Pancreas (tissue), 10 donors: ENCODE data around the gene TMEM95. TPM values are rescaled to one million over a fixed set of nuclear protein-coding genes. Genes with fewer than 3 reads are reported as not detected.

Source experiments
- ATAC-seq, 4 donors: fragments of 200-7000 bp; cut with Tn5 transposase; one replicate each; pipeline versions ENCODE4 v1.8.0 to v1.9.1; 2020; ENCODE audit warnings: mild to moderate bottlenecking in 4 of 4, moderate library complexity in 4 of 4
- DNase-seq, 6 donors: peaks; one replicate each; pipeline ENCODE4 v3.0.0-alpha.2; 2020
- FAIRE-seq: peaks from 2 replicates; lab custom pipeline; 2012; peaks lifted over from hg19 to GRCh38; lab: Jason Lieb, UNC
- H3K27ac ChIP-seq, 4 donors: fragments of 200-600 bp; sonication (generic); 1 replicate in 3 of 4; 2 replicates in 1 of 4; pipeline versions ENCODE4 v1.5.0 to v1.8.0; 2020
- H3K27me3 ChIP-seq, 4 donors: fragments of 200-600 bp; one replicate each; pipeline ENCODE4 v1.8.0; 2021
- H3K36me3 ChIP-seq, 3 donors: fragments of 200-600 bp; sonication (generic) in 1 of 3; one replicate each; pipeline versions ENCODE4 v1.5.0 to v1.8.0; 2020 to 2021
- H3K4me1 ChIP-seq, 3 donors: fragments of 200-600 bp; one replicate each; pipeline ENCODE4 v1.8.0; 2021
- H3K4me3 ChIP-seq, 4 donors: fragments of 200-600 bp; sonication (generic) in 2 of 4; one replicate each; pipeline versions ENCODE4 v1.5.0 to v1.8.0; 2020 to 2021
- H3K9me3 ChIP-seq, 4 donors: fragments of 200-600 bp; one replicate each; pipeline ENCODE4 v1.8.0; 2021
- WGBS, 2 donors: extraction: QIAGEN DNeasy Blood & Tissue Kit; methylation state at CpG; one replicate each; pipeline ENCODE4 v1.1.7; 2013; 5-methylcytosine and 5-hydroxymethylcytosine counted together
- intact Hi-C, 3 donors: fragments of 100-400 bp; cut with DNase I; formaldehyde crosslinking; loops; one replicate each; pipeline versions ENCODE4 v1.11.1 to v1.14.2; 2022
- polyA plus RNA-seq, 2 donors: library from polyadenylated mRNA; stranded (reverse); fragments of 200-250 nt; gene quantifications; one replicate each; pipeline ENCODE4 v1.2.3, GENCODE V29; 2013
- total RNA-seq, 6 donors: library from RNA; stranded (reverse); fragmentation: NEBNext Ultra II Directional in 4 of 6; extraction: Animal tissue kit (Norgen Biotek cat#: 25700) in 4 of 6; gene quantifications; one replicate each; pipeline versions ENCODE4 v1.2.1 to v1.2.4, GENCODE V29; 2021 to 2023
- TF ChIP-seq, protein P1 (sequence below), 4 donors: fragments of 200-600 bp; sonication (generic) in 3 of 4; IDR thresholded peaks; one replicate each; pipeline versions ENCODE4 v1.5.0 to v1.8.0; 2021; ENCODE audit warnings: antibody characterized with exemption in 4 of 4
- donor health status: healthy with polysubstance abuse.
- donor health status: DM: no; HTN: no; CAD: no; lungs with moderate emphysema.
- donor health status: DM: no; HTN: no; CAD: no.
- donor health status: control.
- donor health status: control.
- donor health status: Bipolar disorder and iron deficiency.
- donor health status: DM: yes; HTN: yes; CAD: no.
- donor health status: DM: no; HTN: no; CAD: no.
- donor health status: DM: no; HTN: no; CAD: no.
- donor health status: DM: yes; HTN: yes; CAD: no.

TMEM95 gene
- total and polyA plus RNA-seq, 8 donors: not detected

DNA sequence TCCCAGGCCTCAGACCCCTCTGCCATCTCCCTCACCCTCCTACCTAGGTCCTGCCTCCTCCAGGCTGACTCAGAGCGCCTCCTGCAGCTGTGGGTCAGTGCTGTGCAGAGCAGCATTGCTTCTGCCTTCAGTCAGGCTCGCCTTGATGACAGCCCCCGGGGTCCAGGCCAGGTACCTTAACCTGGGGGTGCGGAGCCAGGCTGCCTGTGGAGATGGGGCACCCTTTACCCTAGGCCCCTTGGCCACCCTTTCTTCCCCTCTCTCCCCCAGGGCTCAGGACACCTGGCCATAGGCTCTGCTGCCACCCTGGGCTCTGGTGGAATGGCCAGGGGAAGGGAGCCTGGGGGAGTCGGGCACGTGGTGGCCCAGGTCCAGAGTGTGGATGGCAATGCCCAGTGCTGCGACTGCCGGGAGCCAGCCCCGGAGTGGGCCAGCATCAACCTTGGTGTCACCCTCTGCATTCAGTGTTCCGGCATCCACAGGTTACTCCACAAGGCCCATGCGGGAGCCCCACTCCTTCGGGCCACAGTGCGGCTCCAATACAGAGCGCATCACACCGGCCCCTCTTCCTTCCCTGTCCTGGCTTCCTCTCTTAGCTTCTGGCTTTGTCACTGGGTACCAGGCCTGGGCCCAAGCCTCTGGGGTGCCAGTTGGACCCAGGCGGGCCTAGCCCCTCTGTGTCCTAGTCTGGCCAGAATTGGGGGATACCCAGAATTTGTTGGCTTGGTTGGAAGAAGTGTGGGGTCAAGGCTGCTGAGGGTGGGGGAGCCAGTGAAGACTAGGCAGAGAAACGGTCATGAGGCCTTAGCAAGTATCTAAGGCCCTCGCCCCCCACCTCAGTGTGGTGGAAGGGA lies 8.0 kb upstream of the TMEM95 start:
- Histone ChIP-seq H3K27me3 (no peaks in the 10 kb centered on the region), H3K9me3 (no peaks in the 10 kb centered on the region), H3K36me3 (no peaks in the 10 kb centered on the region), H3K4me1 (peaks cover 0 to 9% (median 7%) of the 10 kb centered on the region in 3 donors), H3K4me3 (no peak overlapping the region), H3K27ac (no peak overlapping the region)
- WGBS, 2 donors: 46 to 56% methylated on average over 18 of the region's 18 CpGs
- intact Hi-C loops: loop anchor here in 1 of 3 donors (5.0 kb wide), 1 partner anchor 70 kb away; no protein-coding TSS in a partner anchor
- FAIRE-seq (no peak), ATAC-seq (no peak), DNase-seq (peak in 1 of 6 donors; percentile 46)
- TF ChIP-seq, protein P1, sequence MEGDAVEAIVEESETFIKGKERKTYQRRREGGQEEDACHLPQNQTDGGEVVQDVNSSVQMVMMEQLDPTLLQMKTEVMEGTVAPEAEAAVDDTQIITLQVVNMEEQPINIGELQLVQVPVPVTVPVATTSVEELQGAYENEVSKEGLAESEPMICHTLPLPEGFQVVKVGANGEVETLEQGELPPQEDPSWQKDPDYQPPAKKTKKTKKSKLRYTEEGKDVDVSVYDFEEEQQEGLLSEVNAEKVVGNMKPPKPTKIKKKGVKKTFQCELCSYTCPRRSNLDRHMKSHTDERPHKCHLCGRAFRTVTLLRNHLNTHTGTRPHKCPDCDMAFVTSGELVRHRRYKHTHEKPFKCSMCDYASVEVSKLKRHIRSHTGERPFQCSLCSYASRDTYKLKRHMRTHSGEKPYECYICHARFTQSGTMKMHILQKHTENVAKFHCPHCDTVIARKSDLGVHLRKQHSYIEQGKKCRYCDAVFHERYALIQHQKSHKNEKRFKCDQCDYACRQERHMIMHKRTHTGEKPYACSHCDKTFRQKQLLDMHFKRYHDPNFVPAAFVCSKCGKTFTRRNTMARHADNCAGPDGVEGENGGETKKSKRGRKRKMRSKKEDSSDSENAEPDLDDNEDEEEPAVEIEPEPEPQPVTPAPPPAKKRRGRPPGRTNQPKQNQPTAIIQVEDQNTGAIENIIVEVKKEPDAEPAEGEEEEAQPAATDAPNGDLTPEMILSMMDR (IDR thresholded peaks at IDR 0.05): no peak

DNA sequence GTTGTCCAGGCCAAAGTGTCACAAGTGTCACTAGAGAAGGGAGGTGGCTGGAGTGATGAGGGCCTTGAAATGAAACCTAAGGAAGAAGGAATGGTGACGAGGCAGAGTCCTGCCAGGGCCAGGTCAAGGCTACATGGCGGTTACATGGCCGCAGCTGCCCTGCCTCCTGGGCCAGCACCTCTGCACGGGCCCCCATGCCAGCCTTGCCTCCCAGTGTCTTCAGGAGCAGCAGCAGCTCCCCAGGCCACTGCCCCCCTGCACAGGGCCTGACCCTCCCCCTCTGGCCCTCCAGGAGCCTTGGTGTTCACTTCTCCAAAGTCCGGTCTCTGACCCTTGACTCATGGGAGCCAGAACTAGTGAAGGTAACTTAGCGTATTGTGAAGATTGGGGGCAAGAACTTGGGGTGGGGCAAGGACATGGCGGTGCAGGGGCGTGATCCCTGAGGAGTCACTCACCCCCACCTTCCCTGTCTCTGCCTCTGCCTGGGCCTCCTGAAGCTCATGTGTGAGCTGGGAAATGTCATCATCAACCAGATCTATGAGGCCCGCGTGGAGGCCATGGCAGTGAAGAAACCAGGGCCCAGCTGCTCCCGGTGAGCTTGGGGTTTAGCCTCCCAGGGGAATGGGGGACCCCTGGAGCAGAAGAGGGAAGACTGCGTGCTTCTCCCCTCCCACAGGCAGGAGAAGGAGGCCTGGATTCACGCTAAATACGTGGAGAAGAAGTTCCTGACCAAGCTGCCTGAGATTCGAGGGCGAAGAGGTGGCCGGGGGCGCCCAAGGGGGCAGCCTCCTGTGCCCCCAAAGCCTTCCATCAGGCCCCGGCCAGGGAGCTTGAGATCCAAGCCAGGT lies 7.1 kb upstream of the TMEM95 start:
- Histone ChIP-seq H3K4me3 (no peak overlapping the region), H3K27ac (no peak overlapping the region), H3K36me3 (no peaks in the 10 kb centered on the region), H3K27me3 (no peaks in the 10 kb centered on the region), H3K9me3 (no peaks in the 10 kb centered on the region), H3K4me1 (peaks cover 4 to 13% (median 7%) of the 10 kb centered on the region in 3 donors)
- WGBS, 2 donors: 47 to 55% methylated on average over 17 to 19 of the region's 19 CpGs
- no peak for DNase-seq
- no peak for FAIRE-seq
- no peak for ATAC-seq
- TF ChIP-seq, protein P1 (IDR thresholded peaks at IDR 0.05): no peak
- intact Hi-C loops: loop anchor here in 1 of 3 donors (5.0 kb wide), 1 partner anchor 71 kb away; no protein-coding TSS in a partner anchor

DNA sequence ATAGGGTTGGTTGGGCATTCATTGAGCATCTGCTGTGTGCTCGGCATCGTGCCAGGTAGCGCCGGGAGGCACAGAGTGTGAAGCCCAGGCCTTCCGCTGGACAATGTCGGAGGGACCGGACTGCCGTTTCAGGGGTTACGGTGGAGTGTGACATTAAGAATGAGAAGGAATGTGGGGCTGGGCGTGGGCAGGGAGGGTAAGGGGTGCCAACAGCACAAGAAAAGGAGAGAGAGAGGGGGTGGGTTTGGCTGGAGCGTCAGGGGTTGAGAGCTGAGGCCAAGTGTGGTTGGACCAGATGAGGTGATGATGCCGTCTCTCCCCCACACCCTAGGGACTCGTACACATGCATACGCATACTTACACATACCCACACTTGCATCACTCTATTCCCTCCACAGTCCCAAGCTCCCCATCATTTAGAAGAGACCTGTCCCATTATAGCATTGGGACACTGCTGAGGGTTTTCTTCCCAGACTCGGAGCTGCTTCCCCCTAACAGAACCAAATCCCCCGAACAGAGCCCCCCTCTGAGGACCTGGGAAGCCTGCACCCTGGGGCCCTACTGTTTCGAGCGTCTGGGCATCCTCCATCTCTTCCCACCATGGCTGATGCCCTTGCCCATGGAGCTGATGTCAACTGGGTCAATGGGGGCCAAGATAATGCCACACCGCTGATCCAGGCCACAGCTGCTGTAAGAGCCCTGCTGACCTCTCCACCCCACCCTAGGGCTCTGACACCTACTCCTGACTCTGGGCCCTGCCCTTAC lies 6.3 kb upstream of the TMEM95 start:
- Histone ChIP-seq H3K27me3 (no peaks in the 10 kb centered on the region), H3K4me1 (peaks cover 7 to 21% (median 8%) of the 10 kb centered on the region in 3 donors), H3K27ac (no peak overlapping the region), H3K9me3 (no peaks in the 10 kb centered on the region), H3K4me3 (no peak overlapping the region), H3K36me3 (no peaks in the 10 kb centered on the region)
- FAIRE-seq (no peak), DNase-seq (peak in 3 of 6 donors; percentile 43 to 83 (median 63)), ATAC-seq (no peak)
- intact Hi-C loops: loop anchor here in 1 of 3 donors (5.0 kb wide), 1 partner anchor 71 kb away; no protein-coding TSS in a partner anchor
- WGBS, 2 donors: 54 to 55% methylated on average over 19 of the region's 19 CpGs
- TF ChIP-seq, protein P1 (IDR thresholded peaks at IDR 0.05): no peak

DNA sequence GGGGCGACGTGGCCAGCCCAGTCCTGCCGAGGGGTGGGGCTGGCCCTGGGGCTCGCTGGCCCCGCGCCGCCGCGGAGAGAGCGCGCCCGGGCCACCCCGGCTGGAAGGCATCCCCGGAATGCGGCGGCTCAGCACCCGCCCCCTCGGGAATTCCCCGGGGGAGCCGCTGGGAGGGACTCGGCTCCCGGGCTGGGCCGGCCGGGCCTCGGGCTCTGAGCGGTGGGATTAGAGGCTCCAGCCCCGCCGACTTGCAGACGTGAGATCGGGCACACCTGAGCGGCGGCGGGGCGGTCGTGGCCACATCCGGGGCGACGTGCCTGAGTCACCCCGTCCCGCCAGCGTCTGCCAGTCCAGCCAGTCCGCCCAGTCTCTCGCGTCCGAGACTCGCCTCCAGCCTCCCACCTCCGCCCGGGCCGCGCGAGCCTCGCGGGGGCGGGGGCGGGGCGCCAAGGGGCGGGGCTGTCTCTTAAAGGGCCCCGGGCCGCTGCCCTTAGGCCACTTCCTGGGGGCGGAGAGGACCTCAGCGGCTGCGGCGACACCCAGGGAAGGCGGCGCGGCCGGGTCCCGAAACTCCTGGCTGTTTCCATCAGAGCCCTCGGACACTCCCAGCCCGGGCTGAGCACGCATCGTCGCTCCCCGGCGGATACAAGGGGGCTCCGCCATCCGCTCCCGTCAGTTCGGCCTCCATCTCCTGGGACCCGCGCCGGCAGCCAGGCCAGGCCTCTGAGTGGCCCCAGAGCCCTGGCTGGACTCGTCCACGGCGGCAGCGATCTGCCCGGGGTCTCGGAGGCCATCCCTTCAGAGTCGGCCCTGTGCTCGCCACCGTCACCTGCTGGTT lies 3.1 kb upstream of the TMEM95 start, which contains the start of gene KCTD11:
TSS of gene KCTD11 (plus strand) at position 498 of the 838 bp plus-strand sequence.
- Histone ChIP-seq H3K36me3 (no peaks in the 10 kb centered on the region), H3K27me3 (no peaks in the 10 kb centered on the region), H3K4me3 (peak within 1 kb of the TSS; percentile 82 to 94 (median 88)), H3K4me1 (peaks cover 7 to 21% (median 8%) of the 10 kb centered on the region in 3 donors), H3K9me3 (no peaks in the 10 kb centered on the region), H3K27ac (peak within 1 kb of the TSS; percentile 95 to 99 (median 98))
- 0% methylated on average over 37 to 91 of the region's 91 CpGs for WGBS, 2 donors
- DNase-seq: peak; percentile 91 to 97 (median 94)
- intact Hi-C loops: loop anchor here in 2 of 3 donors (10.0 kb wide), 3 partner anchors 83 to 233 kb away; partner anchors contain the start of genes FGF11 (in 2 of the 2), TMEM102 (in 2 of the 2), MPDU1 (in 1 of the 2) and TNFSF13 (in 1 of the 2)
- TF ChIP-seq, protein P1 (IDR thresholded peaks at IDR 0.05): no peak
- no peak for FAIRE-seq
- peak; percentile 79 to 84 (median 80) for ATAC-seq
